Activated CD4-positive, alpha-beta T cell treated with anti-CD3 and anti-CD28 coated beads, Interleukin-10, Interleukin-2, amounts not matched to agents 100 ng/mL and 50 ng/mL, durations not matched to agents 16 hours and 8 hours (primary cell): Measurements from ENCODE around the gene GBP1.
"Not testable (repeated sequence)": the region's sequence is repeated elsewhere in the genome, so short reads cannot be mapped to it uniquely, and the experiment has no call there.

Experiments
- DNase-seq: peaks from one replicate; pipeline ENCODE4 v3.0.0-alpha.2; 2020

Gene GBP1, protein sequence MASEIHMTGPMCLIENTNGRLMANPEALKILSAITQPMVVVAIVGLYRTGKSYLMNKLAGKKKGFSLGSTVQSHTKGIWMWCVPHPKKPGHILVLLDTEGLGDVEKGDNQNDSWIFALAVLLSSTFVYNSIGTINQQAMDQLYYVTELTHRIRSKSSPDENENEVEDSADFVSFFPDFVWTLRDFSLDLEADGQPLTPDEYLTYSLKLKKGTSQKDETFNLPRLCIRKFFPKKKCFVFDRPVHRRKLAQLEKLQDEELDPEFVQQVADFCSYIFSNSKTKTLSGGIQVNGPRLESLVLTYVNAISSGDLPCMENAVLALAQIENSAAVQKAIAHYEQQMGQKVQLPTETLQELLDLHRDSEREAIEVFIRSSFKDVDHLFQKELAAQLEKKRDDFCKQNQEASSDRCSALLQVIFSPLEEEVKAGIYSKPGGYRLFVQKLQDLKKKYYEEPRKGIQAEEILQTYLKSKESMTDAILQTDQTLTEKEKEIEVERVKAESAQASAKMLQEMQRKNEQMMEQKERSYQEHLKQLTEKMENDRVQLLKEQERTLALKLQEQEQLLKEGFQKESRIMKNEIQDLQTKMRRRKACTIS

DNA sequence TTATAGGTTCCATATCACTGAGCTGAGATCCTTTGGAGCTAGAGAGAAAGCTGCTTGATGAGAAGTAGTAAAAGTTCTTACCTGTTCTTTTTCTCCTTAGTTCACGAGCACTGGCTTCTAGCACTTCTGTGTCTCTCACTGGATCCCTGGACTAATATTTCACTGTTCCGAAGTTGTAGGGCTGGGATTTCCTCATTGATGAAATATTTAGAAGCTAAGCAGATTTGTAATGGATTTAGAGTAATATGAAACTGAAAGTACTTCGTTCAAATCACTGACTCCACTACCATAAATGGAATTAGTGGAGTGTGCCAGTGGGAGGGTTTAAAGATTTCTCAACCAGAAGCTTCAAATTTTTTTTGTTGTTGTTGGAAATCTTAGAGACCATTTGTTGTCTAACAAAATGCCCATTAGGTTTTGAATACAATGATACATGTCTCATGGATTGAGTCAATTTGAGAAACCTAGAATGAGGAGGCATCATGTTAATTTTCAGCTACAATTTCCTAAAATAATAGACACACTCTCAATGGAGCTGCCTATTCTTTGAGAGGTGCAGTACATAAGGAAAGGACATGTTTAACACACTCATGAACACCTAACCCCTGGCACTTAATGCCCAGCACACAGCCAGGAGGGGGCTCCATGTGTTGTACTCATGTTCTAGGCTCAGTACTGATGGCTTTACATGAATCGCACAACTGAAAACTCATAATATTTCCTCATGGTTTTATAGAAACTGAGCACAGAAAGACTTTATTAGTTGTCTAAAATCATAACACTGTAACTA, at the start of gene GBP1:
Gene GBP1, minus strand, starts transcription at position 130 of the 790 bp plus-strand sequence. CDS start 1,974 bp downstream, outside the sequence.
- peak; percentile 69 for DNase-seq

DNA sequence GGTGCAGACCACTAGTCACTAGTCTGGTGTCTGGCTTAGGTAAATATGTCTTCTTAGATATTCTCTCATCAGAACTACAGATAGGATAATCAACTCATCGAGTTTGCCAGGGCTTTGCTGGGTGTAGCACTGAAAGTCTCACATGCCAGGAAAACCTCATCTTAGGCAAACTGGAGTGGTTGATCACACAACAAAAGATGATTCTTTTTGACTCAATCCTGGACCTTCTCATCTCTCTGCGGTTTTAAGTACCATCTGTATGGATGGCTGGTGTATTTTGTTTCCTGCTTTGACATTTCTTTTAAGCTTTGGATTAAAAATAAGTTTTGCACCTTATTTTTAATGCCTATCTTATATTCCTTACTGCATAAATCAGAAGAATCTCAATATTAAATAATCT, 49.7 kb upstream of the GBP1 start:
- peak; percentile 32 for DNase-seq

DNA sequence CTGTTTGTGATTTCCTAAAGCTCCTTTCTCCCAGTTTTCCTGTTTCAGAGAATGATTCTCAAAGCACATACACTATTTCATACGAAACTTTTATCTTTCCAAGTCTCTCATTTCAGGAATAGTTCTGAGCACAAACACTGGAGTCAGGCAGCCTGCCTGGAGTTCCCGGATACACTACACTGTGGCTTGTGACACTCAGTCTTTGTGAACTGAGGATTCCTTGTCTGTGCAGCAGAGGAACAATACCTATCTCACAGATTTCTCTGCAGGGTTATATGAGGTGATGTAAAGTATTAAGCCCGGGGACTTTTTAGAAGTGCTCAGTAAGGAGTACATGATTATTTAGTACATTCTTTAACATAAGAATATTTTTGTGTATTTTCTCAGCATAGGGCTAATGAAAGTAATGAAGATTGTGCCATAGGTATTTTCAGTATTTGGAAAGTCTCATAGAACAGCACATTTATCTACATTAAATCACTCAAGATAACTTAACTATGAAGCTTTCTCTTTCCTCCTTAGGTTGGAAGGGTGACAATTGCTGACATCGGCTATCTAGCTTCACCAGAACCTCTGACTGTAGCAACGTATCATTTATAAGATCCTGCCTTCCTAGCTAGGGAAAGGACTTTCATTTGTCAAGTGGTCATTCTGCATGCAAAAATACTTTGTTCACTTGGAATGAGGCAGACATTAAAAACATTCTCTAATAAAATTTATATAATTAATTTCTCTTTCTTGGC, 48.0 kb upstream of the GBP1 start:
- DNase-seq, result no peak

DNA sequence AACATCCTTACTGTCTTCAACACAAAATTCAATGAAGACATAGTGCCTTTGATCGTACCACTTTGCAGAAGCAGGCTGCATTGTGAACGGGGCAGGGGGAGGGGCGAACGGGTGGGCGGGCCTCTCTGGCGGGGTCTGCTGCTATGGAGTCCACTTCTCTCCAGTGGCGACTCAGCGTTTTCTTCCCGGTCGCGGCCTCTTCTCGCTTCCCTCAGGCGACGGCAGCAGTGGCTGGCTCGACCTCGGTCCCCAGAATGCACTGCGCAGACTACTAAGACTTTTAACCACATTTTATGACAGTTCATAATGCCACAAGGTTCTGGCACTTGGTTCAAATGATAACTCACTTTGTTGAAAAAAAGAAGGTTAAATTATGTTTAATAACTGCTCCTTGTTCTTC, 39.7 kb upstream of the GBP1 start:
- no peak for DNase-seq

DNA sequence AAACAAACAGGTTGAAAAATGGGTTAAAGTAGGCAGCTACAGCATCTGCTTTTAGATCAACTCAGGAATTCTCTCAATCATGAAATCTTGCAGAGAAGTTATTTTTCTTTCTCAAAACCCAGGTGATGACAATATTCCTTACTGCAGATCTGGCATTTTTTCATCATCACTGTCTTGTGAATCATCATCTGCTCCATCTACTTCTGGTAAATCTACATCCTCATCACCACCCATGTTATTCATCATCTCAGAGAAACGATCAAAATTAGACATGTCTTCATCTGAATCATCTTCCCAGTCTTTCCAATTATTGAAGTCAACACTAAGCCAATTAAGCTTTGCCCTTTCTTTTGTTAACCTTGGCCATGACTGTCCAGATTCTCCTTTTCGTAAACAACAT, 39.1 kb upstream of the GBP1 start:
- DNase-seq, result no peak

DNA sequence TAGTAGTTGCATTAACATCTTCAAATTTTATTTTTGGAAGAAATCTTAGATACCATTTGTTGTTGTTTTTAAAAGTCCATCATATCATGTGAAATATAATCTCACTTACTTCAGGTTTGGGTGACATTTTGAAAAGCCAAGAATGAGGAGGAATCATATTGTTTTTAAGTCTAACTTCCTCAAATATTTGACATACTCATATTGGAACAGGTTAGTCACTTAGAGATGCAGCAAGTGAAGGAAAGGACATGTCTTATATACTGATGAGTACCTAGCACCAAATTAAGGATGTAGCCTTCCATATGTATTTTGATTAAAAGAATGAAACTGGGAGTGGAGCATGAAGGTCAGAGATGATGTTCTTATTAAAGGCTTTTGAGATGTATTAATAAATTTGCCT, 37.0 kb upstream of the GBP1 start:
- no peak for DNase-seq

DNA sequence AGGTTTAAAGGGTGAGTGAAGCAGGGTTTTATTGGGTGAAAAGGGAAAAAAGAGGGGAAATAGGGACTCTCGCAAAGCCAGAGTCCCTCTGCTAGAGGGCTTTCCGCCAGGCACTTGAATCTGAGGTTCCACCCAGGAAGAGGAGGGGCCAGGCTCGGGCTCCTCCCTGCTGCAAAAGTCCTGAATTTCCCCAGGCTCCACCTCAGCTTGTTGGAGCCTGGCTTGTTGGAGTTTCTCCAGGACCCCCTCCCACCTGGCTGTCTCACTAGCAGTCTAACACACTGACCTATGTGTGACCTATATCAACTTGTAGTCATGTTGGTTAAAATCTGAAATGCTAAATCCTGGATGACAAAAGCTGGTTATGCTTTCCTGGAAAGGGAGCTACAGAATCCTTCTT, 35.4 kb upstream of the GBP1 start:
- no peak for DNase-seq

DNA sequence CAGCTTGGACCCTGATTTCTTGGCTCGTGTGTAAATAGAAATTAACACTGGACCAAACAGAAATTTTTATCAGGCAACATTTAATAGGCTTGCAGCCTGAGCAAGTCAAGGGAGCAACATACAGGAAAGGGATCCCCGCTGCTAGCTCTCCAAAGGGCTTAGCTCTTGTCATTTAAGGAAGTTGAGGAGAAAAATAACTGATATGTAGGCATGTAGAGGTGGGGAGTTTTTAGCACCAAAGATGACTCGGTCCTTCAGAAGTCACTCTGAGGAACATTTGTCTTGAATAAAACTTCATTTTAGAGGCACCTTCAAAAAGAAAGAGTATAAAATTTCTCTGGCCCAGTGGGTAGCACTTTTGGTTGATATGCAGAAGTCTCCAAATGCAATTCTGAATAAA, 33.8 kb upstream of the GBP1 start:
- no peak for DNase-seq

DNA sequence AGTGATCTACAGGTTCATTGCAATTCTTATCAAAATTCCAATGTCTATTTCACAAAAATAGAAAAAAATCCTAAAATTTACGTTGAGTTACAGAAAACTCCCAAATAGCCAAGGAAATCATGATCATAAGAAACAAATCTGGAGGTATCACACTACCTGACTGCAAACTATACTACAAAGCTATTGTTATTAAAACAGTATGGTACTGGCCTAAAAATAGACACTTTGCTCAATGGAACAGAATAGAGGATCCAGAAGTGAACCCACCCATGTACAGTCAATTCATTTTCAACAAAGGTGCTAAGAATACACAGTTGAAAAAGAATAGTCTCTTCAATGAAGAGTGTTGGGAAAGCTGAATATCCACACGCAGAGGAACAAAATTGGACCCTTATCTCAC, 30.7 kb upstream of the GBP1 start:
- DNase-seq, result no peak

DNA sequence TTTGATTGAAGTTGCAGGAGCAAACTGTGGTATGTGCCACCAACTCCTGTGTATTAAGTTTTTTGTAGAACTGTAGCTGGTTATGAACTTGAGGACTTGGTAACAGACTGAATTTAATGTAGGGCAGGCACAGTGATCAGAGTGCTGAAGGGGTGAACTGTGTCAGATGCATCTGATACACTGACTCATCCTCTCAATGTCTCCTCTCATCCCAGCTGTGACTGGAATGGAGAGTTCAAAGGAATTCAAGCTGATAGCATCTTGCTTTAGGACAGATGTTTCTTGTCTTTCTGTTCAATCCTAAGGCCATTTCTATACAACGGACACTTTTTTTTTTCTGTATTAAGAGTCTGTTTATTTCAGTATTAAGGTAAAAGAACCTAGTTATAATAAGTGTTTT, 25.0 kb upstream of the GBP1 start:
- no peak for DNase-seq

DNA sequence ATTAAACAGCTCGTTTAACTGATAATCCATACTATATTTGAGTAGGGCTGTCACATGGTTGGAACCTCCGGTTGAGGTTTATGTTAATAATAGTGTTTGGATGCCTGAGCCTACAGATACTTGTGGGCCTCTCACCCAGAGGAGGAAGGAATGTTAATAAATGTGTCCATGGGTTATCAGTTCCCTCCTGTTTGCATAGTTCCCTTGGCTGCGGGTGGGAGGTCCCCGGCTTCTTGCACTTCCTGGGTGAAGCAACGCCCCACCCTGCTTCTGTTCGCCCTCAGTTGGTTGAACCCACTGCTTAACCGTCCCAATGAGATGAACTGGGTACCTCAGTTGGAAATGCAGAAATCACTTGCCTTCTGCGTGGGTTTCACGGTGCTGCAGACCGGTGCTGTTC, 23.6 kb upstream of the GBP1 start:
- no peak for DNase-seq

DNA sequence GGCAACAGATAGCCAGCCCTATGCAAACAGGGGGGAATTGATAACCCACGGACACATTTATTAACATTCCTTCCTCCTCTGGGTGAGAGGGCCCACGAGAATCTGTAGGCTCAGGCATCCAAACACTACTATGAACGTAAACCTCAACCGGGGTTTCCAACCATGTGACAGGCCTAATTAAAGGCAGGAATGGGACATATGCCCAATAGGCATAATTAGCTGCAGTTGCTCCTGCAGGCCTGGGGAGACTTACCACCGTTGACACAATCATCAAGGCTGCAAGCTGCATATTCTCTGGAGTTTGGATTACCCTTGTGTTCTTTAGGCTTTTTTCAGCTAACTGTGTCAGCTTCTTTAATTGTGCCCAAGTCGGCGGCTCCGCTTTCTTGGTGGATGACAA, 22.2 kb upstream of the GBP1 start:
- DNase-seq, result no peak

DNA sequence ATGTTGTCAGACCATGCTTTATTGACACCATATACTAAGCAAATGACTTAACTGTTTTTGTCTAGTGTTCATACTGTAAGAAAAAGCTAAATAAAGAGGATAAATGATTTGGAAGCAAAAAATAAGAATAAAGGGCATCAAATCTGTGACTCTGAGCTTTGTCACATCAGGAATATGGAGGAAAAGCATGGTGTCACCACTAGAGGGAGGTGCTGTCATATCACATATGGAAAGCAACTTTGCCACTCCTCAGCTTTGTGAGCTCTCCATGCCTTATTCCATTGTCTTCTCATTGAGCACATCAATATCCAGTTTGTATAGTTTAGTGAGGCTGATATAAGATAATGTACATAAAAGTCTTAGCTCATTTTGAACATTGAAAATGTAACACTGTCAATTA, 20.8 kb upstream of the GBP1 start:
- peak; percentile 59 for DNase-seq

DNA sequence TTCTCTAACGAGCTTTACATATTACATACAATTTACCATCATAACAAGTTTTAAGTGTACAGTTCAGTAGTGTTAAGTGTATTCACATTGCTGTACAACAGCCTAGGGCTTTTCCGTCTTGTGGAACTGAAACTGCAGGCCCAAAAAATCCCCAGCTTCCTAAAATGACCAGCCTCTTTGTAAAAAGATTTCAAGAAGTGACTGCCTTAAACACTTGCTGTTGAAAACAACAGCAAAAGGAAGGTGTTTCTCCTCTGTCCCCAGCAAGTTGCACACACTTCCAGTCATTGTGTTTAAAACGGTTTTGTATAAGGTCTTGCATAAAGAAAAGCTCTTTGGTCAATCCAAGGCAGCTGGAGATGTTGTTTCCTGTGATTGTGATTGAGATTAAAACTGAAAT, 16.0 kb upstream of the GBP1 start:
- no peak for DNase-seq

DNA sequence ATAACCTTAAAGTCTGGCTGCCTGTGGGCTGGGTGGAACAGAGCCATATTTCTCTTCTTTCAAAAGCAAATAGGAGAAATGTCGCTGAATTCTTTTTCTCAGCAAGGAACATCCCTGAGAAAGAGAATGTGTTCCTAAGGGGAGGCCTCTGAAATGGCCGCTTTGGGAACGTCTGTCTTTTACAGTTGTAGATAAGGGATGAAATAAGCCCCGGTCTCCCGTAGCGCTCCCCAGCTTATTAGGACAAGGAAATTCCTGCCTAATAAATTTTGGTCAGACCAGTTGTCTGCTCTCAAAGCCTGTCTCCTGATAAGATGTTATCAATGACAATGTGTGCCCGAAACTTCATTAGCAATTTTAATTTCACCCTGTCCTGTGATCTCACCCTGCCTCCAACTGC, 15.1 kb upstream of the GBP1 start:
- DNase-seq, result not testable (repeated sequence)

DNA sequence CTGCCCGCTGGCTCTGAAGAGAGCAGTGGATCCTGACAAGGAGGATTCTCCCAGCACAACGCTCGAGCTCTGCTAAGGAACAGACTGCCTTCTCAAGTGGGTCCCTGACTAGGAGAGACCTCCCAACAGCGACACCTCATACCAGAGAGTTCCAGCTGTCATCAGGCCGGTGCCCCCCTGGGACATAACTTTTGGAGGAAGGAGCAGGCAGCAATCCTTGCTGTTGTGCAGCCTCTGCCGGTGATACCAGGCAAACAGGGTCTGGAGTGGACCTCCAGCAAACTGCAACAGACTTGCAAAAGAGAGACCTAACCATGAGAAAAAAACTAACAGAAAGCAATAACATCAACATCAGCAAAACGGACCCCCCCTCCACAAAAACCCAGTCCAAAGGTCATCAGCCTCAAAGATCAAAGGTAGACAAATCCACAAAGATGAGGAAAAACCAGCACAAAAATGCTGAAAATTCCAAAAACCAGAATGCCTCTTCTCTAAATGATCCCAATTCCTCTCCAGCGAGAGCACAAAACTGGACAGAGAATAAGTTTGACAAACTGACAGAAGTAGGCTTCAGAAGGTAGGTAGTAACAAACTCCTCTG, 7.6 kb upstream of the GBP1 start:
- DNase-seq, result not testable (repeated sequence)

DNA sequence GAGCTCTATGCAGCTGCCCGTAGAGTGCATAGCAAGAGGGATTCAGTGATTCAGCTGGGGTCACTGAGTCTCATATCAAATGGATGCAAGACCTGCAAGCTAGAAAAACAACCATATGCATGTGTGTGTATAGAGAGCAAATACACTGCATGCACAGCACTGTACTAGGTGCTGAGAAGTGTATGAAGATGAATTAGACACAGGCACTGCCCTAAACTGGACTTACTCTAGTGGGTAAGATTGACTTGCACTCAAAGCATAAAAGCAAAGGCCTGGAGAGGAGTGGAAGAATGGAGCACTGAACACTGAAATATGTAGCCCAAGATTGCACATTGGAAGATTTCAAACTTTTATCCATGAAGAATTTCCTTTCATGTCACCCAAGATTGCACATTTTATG, 5.5 kb upstream of the GBP1 start:
- DNase-seq, result no peak

DNA sequence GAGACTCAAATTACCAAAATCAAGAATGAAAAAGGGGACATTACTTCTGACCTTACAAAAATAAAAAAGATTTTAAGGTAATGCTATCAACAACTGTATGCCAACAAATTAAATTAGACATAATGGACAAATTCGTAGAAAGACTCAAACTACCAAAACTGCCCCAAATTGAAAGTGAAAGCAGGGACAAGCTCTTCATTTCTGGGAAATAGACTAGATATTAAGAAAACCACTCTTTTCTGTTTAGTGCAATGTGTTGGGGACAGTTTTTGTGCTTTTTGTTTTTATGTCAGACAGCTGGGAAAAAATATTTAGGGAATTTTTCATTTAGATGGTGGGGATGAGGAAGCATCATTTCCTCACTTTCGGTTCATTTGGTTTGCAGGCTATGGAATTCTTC, 4.9 kb upstream of the GBP1 start:
- DNase-seq, result peak; percentile 37

DNA sequence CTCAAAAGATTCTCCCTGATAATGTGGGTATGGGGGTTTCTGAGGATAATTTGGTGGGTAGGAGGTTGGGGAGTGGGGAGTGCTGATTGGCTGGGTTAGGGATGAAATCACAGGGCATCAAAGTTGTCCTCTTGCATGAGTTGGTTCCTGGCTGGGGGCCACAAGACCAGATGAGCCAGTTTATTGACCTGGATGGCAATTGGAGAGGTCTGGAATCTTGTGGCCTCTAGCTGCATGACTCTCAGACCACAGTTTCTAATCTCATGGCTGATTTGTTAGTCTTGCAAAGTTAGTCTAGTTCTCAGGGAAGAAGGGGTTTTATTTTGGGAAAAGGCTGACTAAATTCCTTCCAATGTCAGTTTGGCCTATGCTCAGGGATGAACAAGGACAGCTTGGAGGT, 3.3 kb upstream of the GBP1 start:
- DNase-seq, result no peak

DNA sequence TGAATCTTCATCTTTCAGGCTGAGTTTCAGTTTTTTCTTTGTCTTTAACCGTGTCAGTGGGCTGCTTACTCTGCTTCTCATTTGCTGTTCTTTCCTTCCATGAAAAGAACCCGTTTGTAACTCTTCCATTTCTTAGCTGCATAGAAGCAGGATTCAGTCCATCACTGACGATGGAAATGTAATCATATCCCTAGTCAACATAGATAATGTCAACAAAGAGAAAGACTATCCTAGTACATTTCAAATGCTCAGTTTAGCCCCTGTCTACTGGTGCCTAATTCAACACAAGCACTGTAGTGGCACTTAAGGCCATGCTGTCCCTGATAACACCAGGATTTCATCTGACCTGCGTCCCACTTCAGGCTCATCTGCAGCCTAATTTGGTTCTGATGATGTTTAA, 376 bp downstream of the GBP1 start:
- DNase-seq, result no peak

DNA sequence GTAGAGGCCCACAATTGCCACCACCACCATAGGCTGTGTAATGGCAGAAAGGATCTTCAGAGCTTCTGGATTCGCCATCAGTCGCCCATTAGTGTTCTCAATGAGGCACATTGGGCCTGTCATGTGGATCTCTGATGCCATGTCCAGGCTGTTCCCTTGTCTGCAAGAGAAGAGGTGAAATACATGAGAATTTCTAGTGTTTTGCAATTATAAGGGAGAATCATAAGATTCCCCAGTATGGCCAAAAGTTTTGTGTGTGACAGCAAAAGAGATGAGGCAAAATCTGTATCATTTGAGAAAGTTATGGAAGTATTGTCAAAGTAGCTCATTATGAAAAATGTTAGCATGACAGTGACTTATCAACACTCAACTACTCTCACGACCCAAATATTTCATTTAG, 1.9 kb downstream of the GBP1 start:
- no peak for DNase-seq

DNA sequence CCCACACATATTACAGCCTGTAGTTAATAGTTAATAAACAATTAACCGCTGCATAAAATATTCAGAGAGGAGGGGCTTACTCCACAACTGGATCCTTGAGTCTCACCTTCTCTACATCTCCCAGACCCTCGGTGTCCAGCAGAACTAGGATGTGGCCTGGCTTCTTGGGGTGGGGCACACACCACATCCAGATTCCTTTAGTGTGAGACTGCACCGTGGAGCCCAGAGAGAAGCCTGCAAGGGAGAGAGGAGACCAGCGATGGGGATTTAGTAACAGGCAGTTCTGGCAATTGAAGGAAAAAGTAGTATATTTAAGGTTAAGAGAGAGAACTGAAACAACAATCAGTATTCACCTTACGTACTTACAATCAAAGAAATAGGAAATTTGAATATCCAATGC, 4.9 kb downstream of the GBP1 start:
- no peak for DNase-seq

DNA sequence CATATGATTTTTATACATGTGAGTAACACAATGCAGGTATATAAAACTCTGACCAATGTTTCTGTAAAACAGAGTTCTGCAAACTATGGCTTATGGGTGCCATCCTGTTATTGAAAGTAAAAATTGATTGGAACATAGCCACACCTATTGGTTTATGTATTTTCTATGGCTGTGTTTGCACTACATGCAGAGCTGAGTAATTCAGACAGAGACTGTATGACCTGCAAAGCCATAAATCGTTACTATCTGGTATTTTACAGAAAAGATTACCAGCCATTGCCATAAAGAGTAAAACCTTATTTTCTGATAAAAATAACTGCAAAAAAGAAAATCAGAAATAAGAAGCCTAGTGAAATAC, 13.1 kb downstream of the GBP1 start:
- DNase-seq, result no peak
